IPS-18a (cell line): Measurements from ENCODE around the gene EIF2AK2.

Source experiments
- H3K27ac ChIP-seq: one replicate; pipeline ENCODE4 v1.5.1; 2013; ENCODE audit warnings: low read length
- H3K27me3 ChIP-seq: one replicate; pipeline ENCODE4 v1.6.1; 2013; ENCODE audit warnings: mild to moderate bottlenecking, low read length; ENCODE audit not compliant: control insufficient read depth, insufficient read depth
- H3K36me3 ChIP-seq: one replicate; pipeline ENCODE4 v1.6.1; 2013; ENCODE audit warnings: low read depth, low read length; ENCODE audit not compliant: control insufficient read depth
- H3K4me1 ChIP-seq: one replicate; pipeline ENCODE4 v1.6.1; 2013; ENCODE audit warnings: low read depth, low read length; ENCODE audit not compliant: control insufficient read depth
- H3K4me3 ChIP-seq: one replicate; pipeline ENCODE4 v1.5.1; 2013; ENCODE audit warnings: low read length
- H3K9ac ChIP-seq: one replicate; pipeline ENCODE4 v1.6.1; 2013; ENCODE audit warnings: mild to moderate bottlenecking, low read length, moderate library complexity
- H3K9me3 ChIP-seq: one replicate; pipeline ENCODE4 v1.6.1; 2013; ENCODE audit warnings: low read depth, low read length; ENCODE audit not compliant: control insufficient read depth

EIF2AK2 gene

GRCh38 chr2:37060446-37060845 lies 96.3 kb downstream of the EIF2AK2 start:
- H3K36me3 ChIP-seq: peaks cover 35% of the 10 kb centered on the region
- H3K9ac ChIP-seq: no peak overlapping the region
- H3K27me3 ChIP-seq: no peaks in the 10 kb centered on the region
- H3K4me1 ChIP-seq: no peaks in the 10 kb centered on the region
- no peaks in the 10 kb centered on the region for H3K9me3 ChIP-seq
- no peak overlapping the region for H3K27ac ChIP-seq
- no peak overlapping the region for H3K4me3 ChIP-seq

DNA sequence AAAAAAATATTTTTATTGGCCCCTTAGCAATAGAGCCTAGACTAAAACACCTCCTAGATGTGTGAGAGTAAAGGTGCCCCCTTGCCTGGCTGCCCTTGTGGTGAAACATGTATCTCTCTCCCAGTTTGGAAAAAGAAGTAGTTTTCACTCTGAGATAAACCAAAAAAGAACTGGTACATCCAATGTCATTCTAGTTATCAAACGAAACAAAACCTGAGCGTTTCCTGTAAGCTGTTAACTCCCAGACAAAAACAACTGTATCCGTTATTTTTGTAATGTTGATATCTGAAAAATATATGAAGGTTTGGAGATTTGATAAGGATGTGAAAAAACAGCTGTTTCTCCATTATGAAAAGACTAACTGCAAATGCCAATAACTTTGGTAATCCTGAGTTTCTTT lies 96.9 kb downstream of the EIF2AK2 start:
- no peaks in the 10 kb centered on the region for H3K4me1 ChIP-seq

GRCh38 chr2:37052600-37053332 lies 104.0 kb downstream of the EIF2AK2 start:
- Histone ChIP-seq H3K9ac (no peak overlapping the region), H3K4me3 (no peak overlapping the region), H3K27me3 (no peaks in the 10 kb centered on the region), H3K9me3 (no peaks in the 10 kb centered on the region), H3K36me3 (peaks cover 22% of the 10 kb centered on the region), H3K27ac (no peak overlapping the region), H3K4me1 (no peaks in the 10 kb centered on the region)

More for the DNA sequence above, 96.9 kb downstream of the EIF2AK2 start:
- Histone ChIP-seq H3K4me3 (no peak overlapping the region), H3K27me3 (no peaks in the 10 kb centered on the region), H3K9ac (no peak overlapping the region), H3K27ac (no peak overlapping the region), H3K36me3 (peaks cover 37% of the 10 kb centered on the region), H3K9me3 (no peaks in the 10 kb centered on the region)
